H4 (cell line): ENCODE data around the gene PUM1. TPM values are rescaled to one million over a fixed set of nuclear protein-coding genes. Genes with fewer than 3 reads are reported as not detected.
"Not testable (repeated sequence)": the region's sequence is repeated elsewhere in the genome, so short reads cannot be mapped to it uniquely, and the experiment has no call there.

Source experiments
- DNase-seq: peaks from one replicate; pipeline ENCODE4 v3.0.0-alpha.2; 2015; ENCODE audit warnings: low spot score
- total RNA-seq: library from RNA; depleted of rRNA; stranded (reverse); fragments of >200 nt; shearing (Covaris generic); gene quantifications from 2 replicates; pipeline ENCODE4 v1.2.3, GENCODE V29; 2014

Gene PUM1
- total RNA-seq, 1 experiment from 2014 or later, result 31.7 TPM

DNA sequence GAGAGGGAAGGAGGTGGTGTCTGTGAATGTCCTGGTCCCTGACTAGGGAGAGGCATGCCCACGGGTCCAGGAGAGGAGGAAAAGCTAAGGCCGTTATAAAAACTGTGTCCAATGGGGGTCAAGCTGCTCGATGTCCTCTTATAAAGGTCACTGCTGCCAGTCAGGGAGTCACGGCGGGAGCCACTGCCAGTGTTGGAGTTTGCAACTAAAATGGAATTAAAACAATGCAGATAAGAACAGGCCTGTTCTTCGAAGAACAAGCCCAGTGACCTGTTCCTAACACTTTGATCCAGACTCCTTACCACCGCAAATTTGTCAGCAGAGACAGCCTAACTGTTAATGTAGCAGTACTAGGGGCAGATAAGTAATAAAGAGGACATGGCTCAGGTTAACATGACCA, 100.8 kb downstream of the PUM1 start:
- DNase-seq, result no peak

DNA sequence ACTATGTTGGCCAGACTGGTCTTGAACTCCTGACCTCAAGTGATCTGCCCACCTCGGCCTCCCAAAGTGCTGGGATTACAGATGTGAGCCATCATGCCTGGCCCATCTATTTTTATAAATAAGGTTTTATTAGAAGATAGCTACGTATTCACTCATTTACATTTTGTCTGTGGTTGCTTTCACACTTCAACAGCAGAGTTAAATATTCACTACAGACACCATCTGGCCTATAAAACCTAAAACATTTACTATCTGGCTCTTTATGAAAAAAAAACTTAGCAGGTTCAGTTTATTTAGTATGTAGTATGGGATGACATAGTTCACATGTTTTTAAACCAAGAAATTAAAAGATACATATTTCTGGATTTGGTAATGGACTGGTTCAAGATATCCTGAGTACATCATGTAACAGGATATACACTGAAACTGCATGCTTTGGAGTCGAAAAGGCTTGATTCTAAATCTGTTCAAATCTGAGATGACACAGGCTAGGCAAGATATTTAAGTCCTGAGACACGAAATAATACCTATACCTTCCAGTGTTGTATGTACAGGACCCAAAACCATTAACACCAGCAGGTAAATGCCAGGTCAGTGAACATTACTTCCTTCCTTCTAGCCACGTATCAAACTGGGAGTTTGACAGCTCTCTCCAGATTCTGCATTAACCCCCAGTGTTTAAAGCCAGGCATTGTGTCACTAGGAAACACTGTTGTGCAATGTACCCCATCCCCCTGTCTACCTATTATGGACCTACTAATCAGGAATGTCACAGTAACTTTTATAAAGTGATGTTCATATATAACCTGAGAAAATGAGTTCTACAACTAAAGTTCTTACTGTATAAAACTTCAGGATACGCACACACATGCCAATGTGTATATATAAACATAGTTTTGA, 102.7 kb downstream of the PUM1 start:
- DNase-seq, result no peak

DNA sequence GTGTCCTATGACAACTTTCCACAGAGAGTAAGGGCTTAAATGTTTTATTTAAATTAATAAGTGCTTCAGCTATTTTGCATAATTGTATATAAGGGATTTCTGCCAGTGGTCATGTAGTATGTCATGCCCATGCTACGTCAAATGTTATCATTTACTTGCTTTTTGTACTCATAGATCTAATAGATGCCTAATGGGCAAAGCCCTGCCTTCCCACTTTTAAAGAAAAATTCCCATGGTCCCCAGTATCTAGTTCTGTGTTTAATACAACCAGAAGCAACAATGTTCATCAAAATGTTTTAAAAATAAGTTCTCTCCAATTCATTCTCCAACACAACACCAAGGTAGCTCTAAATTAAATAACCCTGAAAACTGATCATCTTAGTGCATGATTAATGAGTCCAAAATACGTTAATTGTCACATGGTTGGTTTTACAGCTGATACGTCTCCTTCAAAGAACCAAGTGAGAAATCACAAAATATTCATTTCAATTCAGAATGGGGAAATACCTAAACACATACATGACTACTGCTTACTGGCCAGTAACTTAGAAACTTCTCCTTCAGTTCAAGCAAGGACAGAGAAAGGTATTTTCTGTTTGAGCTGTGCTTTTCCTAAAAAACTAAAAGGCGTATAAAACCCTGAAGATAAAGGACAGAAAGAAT, 107.8 kb downstream of the PUM1 start:
- no peak for DNase-seq

DNA sequence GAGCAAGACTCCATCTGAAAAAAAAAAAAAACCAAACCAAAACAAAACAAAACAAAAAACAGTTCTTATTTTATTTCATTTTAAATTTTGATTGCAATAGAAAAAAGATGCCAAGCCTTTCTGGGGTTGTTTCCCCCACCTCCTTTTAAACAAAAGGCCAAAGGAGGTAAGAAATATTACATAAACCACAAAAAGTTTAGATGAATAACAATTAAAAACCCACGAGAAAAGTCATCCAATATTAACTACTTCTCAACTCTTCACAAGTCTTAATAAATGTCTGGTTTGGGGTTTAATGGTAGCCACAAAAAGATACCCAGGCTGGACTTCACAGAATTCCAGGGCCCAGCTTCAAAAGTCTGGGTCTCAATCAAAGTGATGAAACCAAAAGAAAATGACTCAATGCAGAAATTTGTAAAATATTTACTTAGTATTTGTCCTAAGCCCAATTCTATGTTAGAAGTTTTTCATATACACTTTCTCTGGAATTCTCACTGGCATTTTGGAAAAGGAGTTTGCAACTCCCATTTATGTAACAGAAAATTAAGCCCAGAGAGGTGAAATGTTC, 110.0 kb downstream of the PUM1 start:
- no peak for DNase-seq

DNA sequence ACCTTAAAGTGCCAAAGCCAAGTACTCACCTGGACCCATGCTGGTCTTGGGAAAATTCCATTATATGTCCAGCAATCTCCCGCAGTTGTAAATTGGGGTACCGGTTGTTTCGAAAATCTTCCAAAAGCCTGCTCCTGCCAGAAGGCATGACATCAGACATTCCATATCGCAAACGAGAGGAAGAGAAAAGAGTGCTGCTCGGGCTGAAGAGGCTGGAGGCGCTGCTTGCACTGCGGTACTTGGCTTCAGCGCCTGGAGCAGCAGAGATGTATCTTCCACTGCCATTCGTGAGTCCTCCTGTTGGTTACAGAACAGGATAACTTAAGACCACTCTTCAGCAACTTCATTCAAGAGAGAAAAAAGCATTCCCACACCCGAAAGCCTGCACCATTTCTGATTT, 111.8 kb downstream of the PUM1 start:
- no peak for DNase-seq

DNA sequence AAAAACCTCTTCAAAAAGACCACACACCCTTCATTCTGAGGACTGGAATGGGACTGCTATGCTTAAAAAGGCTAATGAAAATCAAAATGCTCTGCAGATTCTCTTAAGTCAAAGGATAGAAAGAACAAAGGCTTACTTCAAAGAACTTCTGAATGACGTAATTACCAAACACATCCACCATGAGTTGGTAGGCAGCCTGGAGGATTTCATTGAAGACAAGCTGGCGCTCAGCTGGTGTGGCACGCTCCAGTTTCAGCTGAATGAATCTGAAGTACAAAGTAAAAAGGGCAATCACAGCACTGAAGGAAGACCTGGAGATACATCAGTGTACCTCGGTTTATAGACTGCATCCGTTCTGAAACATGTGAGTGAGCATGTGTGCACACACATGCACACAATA, 113.4 kb downstream of the PUM1 start:
- DNase-seq, result no peak

DNA sequence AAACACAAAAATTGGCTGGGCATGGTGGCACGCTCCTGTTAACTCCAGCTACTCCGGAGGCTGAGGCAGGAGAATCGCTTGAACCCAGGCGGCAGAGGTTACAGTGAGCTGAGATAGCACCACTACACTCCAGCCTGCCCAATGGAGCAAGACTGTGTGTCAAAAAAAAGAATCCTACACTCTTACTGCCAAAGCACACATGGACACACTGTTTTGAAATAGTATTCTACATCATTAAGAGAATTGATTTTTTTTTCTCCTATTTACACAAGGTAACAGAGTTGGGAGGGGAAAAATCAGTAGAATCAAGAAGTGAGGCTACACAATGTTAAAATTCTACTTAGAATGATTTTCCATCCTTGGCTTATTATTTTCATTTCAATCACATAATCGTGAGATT, 114.8 kb downstream of the PUM1 start:
- DNase-seq, result no peak

DNA sequence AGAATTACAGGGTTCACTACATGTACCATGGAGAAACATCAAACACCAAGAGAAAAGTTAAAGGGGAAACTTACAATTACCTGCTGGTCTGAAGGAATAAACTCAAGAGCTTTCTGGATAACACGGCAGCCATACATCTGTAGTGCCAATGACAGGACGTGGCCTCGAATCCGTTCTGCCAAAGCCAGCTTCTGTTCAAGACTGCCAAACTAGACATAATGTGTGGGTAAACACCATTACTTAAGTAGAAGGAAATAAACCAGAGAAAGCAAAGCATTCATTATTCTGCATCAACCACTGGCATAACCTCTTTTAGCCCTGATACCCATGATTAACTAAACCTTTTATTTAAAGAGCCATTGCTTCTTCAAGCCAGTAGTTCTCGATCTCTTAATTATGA, 115.5 kb downstream of the PUM1 start:
- no peak for DNase-seq

DNA sequence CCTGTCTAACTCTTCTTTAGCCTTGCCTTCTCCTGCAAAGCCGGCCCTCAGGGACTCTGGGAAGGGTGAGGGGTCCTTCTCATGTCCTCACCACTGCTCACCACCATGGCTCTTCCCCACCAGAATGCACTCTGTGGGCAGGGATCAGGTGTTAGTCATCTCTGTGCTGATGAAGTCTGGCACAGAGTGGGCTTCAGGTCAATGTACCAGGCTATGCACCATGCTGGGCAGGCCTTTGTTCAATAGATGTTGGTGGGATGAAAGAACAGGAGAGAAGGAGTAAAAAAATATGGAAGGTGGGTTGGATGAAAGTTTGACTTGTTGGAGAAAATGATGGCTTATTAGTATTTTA, 116.1 kb downstream of the PUM1 start:
- DNase-seq, result not testable (repeated sequence)

DNA sequence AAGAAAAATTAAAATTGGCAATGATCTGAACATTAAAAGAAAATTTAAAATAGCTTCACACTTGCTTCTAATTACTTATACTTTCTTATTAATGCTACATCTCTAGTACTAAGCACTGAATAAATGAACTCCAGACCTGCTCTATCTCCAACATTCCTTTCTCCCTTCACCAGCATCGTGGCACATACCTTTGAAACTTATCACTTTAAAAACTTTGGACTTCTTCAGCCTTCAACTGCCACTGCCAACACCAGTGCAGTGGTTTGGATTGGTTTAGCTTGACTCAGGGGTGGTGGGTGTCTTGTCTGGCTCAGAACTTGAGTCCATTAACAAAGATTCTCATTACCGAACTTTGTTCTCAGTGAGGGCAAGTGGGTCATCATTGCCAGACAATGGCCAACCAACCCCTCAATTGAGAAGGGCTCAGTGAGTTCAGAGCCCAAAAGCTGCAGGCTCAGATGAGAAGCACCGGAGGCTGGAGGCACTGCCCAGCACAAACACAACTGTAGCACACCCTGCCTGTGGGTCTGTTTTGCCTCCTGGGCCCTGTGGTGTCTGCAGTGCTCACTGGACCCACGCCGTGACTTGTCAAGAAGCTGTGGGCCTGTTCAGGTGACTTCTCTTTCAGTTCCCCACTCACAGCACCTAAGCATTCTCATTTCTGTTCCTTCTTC, 116.6 kb downstream of the PUM1 start:
- DNase-seq, result not testable (repeated sequence)

DNA sequence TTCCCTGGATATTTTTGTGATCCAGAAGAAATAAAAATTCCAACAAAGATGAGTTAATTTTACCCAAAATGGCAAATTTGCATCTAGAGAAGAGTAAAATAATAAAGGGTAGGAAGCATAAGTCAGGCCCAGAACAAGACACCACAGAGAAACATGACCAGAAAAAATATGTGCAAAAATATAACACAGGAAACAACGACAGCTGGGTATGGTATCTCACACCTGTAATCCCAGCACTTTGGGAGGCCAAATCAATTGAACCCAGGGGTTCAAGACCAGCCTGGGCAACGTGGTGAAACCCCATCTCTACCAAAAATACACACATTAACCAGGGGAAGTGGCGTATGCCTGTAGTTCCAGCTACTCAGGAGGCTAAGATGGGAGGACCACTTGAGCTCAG, 117.2 kb downstream of the PUM1 start:
- no peak for DNase-seq

DNA sequence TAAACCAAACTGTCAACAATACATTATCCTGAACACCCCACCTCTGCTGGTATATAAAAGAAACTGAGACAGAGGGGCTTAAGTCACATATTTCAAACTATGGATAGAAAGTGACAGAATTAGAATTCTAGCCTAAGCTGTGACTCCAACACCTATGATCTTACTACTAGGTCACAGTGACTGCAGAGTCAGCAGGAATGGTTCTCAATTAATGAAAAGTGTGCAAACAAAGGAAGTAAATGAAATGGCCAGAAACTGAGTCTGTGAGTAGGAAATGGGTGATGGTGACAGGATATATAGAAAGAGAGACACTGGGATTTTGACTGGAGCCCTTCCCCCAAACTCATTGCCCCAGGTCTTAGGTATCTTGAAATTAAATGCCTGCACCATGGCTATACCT, 118.3 kb downstream of the PUM1 start:
- no peak for DNase-seq

DNA sequence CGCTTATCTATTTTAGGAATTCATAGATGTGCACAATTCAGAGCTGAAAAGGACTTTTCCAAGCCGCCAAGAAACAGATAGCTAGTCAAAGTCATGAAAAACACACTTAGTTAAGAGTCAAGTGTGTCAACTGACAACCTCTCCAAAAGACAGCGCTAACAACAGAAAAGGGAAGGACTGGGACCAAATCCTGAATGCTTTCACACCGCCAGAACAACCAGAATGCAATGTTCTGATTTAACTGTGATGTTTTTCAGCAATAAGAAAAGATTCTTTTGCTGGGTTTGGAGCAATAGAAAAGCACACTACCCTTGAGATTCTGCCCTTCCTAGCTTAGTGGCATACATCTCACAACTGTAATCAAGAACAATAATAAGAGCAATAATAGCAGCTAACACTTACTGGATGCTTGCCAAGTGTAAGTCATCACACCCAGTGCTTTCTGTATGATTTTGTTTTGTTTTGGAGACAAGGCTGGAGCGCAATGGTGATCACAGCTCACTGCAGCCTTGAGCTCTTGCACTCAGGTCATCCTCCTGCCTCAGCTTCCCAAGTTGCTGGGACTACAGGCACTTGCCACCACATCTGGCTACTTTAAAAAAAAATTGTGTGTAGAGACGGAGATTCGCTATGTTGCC, 123.1 kb downstream of the PUM1 start:
- no peak for DNase-seq

DNA sequence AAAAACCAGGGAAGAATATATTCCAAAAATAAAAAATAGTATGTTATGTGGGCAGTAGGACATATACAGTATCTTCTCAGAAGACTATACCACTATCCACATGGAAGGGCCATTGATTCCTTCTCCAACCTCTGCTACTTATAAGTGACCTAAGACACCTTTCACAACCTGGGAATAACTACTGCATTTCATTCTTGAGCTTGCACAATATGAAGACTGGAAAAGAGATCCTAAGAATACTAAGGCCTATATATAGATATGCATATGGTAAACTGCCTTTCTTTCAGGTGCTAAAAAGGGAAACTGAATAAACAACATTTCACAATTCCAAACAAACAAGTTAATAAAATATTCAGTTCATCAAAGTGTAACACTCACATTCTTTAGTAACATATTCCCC, 125.0 kb downstream of the PUM1 start:
- DNase-seq, result no peak

DNA sequence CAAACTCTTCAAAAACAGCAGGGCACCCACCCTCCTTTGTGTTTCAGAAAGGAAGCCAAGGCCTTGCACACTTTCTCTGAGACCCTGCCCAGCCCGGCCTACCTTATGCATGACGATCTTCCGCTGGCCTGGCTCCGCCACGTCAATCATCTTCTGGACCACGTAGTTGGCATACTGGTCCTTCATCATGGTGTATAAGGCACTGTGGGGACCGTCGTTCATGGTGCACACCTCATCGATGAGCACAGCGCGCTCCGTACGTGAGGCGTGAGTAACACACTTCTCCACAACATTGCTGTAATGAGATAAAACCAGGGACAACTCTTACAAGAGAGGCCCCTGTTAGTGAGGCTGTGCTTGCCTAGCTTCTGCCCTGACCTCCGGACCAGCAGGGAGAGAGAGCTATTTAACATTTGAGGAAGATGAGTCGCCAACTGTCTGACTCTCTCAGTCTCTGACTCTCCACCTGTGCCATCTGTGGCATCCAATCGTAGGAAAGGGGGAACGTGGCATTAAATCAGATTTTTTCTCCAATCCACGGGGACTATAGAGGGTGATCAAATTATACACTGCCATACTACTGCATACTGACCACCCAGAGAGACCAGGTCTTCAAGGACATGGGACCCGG, 128.9 kb downstream of the PUM1 start:
- DNase-seq, result no peak

DNA sequence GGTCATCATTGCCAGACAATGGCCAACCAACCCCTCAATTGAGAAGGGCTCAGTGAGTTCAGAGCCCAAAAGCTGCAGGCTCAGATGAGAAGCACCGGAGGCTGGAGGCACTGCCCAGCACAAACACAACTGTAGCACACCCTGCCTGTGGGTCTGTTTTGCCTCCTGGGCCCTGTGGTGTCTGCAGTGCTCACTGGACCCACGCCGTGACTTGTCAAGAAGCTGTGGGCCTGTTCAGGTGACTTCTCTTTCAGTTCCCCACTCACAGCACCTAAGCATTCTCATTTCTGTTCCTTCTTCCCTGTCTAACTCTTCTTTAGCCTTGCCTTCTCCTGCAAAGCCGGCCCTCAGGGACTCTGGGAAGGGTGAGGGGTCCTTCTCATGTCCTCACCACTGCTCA, 129.8 kb downstream of the PUM1 start:
- not testable (repeated sequence) for DNase-seq

DNA sequence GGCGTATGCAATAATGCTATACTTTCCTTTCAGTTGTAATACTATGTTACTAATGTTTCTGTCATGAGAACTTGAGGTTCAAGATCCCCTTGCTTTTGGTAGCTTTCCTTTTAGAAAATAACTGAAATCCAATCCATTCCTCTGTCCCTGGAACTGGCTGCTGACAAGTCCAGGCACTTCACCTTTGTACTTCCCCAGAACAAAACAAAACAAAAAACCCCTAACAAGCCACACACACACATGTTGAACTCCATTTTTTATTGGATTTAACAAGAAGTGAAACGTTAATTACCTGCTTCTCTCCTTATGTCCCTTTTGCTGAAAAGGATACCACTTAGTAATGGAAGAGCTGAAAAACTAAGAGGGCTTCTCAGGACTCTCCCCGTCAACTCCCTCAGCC, 130.9 kb downstream of the PUM1 start:
- no peak for DNase-seq

DNA sequence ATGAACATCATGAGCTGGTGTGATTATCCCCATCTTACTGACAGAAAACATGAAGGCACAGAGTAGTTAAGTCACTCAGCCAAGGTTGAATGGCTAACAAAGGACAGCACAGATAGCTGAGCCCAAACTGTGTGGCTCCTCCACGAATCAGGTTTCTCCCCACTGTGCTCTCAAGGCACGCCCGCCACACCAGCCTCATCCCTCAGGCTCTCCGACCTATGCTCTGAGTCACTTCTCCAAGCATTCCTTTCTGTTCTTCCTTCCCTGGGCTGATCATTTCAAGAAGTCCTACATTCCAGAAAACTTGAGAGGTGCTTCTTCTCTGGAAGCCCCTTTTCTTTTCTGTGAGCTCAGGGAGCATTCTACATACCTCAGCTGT, 131.7 kb downstream of the PUM1 start:
- DNase-seq, result no peak

DNA sequence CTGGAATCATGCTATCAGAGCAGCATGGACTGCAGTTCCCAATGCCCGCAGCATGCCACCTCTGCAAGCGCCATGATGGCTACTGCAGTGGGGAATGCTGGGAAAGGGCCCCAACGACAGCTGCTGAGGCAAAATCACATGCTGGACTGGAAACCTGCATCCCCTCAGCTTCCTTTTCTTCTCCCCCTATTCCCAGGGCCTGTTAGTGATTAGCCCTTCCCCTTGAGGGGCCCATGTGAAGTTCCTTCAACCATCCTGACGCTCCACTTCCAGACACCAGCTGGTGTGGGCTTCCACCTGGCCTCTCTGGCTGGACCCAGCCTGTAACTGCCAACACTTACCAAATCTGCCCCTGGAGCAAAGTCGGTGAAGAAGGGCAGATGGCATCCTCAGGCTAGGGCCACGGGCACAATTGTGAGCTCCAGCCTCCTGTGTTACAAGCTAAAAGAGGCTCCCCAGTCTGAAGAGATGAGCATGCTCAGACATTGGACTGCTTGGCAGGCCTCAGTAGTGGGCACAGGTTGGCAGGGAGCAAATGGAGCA, 134.8 kb downstream of the PUM1 start:
- DNase-seq, result no peak

DNA sequence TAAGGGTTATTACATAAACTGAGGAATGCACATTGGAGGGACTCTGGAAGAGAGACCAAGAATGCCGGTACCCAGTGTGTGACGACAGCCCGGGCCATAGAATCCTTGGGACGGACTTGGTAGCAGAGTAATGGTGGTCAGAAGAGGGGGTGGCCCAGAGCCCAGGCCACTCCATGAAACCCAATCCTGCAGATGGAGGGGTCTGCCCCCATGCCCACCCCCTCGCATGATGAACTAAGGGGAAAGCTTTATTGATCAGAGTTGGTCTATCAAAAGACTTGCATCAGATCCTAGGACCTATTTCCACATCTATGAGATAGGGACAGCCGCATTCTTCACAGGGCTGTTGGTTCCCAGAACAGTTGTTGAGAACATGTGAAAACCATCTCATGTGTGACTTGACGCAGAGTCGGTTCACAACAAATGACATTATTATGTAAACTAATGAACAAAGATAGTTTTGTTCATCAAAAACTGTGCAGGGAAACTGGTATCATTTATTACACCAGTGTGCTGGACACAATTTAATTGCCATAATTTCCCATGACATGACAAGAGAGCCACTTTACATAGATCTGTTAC, 135.5 kb downstream of the PUM1 start:
- DNase-seq, result no peak
